ENCODE data around the gene TRPM3.

TRPM3 gene

DNA sequence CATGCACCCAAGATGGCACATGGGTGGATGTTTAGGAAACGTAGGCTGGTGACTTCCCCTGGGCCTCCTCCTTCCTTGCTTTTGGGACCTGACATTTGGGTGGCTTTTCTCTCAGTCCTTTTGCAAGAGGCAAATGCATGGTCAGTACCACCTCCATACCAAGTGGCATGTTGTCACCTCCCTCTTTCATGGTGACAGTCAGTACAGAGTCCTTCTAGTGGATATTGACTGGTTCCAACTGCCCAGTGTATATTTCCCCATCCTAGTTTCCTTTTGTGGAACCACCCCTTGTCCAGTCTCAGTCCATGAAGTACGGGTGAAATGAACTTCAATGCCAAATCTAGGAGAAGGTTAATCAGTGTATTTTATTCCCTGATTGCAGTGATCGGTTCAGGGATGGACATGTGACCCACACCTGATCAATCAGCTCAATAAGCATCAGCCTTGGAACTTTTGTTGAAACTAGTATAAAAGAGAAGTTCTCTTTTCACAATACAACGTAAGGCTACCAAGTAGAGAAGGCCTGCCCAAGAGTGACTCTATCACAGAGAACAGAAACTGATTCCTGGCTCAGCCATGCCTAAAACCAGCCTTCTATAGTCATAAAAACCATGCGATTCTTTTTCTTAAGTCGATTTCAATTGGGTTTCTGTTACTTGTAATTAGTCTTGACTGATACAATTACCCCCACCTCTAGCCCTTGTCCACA is 563.6 kb downstream of the TRPM3 start:
- no peak for DNase-seq (ENCODE audit: low read depth in 2 of 2)

DNA sequence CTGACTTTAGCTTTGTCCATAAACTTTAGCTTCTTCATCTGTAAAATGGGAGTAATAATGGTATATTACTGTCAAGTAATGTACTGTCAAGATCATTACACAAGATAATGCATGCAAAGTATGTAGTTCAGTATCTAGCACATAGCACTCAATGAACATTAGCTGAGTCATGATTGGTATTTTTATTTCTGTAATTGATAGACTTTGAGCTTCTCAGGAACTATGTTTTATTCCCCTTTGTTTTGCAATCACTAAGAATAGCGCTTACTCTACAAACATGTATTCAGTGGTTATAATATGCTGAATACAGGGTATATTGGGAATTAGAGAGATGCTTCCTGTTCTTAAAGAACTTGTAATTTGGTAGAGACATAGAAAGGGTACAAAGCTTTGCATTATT is 564.6 kb downstream of the TRPM3 start:
- no peak for DNase-seq (ENCODE audit: low read depth in 2 of 2)

DNA sequence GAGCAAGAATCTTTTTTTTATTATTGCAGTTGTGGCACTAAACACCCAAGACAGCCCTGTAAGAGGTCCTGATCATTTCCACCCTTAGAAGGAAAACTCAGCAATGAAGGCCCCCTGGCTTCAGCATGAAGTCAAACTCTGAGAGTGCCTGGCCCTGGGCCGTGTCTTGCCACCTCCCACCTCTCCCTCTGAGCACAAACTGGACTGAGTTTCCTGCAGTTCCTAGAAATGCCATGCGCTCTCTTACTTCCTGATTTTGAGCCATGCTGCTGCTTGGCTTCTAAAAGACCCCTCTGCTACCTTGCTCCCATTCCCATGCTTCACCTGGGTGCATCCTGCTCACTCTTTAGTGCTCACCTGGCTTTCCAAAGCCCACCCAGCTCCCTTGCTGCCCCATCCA is 566.5 kb downstream of the TRPM3 start:
- DNase-seq (ENCODE audit: low read depth in 2 of 2) = no peak

DNA sequence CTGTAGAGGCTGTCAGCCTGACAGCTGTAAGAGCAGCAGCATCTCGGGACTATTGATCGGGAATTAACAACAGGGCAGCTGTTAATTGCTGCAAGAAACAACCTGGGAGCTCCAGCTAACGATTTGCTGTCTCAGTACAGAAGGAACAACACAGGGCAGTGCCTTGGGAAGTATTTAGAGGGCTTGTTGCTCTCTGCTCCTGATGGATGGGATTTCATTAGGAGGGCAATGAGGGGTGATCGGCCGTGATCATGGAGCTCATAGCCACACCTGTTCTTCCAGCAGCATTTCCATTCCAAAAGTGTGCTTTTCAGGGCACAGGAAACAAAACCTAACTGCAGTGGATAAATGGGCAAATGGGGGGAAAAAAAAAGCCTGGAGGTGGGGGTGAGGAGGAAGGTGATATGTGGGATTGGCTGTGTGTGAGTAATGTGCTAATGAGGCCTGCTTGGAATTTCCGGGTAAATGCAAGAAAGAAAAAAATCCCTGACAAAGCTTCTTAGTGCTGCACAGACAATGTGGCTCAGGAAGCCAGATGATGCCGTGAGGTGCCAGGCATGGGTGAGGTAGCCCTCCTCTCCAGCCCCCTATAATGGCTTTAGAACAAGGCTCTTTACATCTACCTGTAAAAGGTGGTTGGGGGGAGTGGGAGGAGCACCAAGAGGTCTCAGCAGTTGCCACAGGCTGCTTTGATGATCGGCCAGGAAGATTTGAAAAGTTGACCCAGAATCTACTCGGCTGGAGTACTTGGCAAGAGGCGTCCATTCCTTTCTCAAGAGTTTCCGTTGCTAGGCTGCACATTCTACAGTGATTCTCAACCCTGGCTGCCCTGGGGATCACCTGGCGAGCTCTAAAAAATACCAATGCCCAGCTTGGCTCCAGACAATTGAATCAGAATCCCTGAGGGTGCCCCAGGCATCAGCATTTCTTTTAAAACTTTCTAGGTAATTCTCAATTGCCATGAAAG is 567.4 kb downstream of the TRPM3 start:
- DNase-seq (ENCODE audit: low read depth in 2 of 2) = no peak

DNA sequence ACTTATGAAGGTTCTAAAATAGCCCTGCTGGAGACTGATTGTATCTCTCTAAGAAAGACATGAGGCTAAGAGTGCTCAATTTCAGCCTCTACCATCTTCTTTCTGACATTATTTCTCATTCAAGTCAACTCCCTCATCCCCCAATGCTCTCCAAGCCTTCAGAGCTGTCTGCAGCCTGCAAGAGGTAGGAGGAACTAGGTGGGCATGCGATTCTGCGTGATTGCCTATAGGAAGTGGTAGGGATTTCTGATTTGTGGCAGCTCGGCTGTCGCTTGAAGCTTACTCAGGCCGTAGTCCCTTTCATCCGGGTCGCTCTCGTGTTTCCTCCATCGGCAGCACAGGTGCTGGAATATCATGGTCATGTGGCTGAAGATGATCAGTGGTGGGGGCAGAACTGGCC is 568.9 kb downstream of the TRPM3 start:
- no peak for DNase-seq (ENCODE audit: low read depth in 2 of 2)

DNA sequence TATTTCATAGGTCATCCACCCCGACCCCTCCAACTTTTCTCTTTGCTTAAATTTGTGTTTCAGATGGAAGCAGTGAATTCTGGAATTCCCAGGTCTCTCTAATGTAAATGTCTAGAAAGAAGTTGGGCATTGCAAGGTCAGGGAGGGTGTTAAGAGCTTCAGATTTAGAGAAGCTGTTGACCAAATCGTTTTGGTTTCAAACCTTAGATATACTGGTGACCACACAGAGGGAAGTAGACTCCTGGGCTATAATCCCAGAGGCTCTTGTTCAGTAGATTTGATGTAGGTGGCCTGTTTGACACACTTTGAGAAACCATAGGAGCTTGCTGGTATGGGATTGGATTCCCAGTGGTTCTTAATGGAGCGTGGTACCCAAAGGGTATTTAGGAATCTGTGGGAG is 569.6 kb downstream of the TRPM3 start:
- no peak for DNase-seq (ENCODE audit: low read depth in 2 of 2)

DNA sequence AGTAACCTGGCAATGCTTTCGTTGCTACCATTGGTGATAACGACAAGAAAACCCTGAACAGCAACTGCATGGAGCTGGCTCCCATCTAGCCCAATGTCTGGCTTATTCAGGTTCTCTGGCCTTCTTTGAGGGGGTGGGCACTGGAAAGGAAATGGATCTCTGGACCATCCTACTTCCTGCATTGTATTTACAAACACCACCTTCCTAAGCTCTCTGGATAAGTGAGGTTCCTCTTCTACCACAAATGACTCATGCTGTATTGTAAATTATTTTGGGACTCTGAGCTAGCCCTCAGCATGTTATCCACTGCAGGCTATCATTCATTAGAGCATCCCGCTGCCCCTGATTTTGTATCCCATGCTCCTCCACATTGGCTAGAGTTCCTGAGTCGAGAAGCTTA is 570.0 kb downstream of the TRPM3 start:
- no peak for DNase-seq (ENCODE audit: low read depth in 2 of 2)

DNA sequence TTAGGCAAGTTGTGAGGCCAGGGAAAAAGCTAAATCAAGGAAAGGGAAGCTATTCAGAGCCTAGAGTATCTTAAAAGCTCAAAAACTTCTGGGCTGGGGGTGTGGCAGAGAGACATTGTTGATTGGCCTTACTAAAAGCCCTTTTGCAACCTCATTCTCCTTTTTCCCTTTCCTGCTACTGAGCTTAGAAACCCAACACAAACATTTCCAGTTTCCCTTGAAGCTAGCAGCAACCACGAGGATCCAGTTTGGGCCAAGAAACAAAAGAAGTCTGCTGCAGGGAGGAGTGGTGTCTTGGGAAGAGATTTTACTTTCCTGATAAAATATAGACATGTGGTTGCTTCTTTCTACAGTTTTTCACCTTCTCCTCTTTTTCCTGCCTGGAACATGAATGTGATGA is 571.5 kb downstream of the TRPM3 start:
- DNase-seq (ENCODE audit: low read depth in 2 of 2) = no peak

DNA sequence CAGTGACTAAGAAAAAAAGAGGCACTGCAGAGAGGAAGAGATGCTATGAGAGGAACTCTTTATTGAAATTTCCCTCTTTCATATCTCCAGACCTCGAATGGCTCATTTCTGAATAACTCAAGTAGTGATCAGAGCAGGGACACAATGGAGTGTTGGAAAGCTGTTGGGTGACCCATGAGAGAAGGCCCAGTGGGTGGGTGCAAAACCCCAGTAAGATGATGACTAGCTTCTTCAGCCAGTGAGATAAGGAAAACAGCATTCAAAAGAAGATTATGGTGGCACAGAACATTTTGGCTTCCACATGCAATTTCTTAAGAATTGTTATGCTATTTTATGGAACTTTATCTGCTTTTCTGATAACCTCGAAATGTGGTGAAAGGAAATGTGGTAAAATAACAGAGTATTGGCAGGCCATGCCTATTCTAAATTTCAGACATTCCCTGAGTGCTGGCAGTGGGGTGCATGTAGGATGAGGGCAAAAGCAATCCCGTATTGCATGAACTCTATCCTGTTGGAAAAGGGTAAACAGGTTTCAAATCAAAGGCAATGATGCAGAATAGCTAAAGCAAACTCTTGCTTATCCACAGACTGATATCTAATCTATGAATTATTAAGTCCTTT is 579.0 kb downstream of the TRPM3 start:
- DNase-seq (ENCODE audit: low read depth in 2 of 2) = no peak

DNA sequence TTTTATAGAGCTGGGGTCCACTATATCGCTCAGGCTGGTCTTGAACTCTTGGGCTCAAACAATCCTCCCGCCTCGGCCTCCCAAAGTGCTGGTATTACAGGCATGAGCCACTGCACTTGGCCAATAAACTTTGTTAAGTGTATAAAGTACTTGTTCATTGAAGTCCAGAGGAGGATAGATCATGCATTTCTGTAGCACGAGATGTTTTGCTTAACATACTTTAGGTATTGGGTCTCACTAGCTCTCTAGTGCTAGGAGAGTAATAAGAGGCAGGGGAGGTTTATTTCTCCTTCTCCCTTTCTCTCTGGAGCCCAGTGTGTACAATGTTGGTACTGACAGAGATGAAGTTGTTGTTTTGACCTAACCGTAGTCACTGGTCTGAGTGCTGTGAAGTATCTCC is 581.4 kb downstream of the TRPM3 start:
- DNase-seq (ENCODE audit: low read depth in 2 of 2) = no peak

DNA sequence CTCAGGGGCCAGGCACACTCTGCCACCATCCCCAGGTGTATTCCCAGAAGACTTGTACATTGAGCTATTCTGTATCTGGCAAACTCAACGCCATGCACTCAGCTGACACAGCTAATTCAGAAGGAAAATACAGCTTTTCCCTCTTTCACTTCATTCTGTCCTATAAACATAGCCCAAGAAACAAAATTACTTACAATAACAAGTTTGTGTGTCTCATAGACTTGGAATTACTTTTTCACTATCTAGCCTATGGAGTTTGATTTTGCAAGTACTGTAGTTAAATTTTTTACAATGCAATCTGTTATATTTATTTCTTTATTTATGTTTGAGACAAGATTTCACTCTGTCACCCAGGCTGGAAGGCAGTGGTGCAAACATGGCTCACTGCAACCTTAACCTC is 581.9 kb downstream of the TRPM3 start:
- DNase-seq (ENCODE audit: low read depth in 2 of 2) = no peak

DNA sequence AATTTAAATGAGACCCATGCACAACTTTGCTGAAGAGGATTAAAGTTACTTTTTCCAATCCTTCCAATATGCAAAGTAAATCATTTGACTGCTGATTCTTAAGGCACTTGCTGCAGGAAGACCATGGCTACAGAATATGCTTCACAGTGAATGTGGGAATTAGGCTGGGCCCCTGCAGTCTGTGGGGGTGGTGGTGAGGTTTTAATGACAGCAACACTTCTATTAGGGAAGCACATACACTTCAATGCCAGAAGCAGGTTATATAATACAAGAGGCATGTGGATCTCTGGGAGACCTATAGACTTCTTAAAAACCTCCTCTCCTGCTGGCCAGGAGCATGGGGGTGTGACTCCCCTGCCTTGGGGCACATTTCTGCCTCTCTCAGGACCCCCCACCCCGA is 582.4 kb downstream of the TRPM3 start:
- no peak for DNase-seq (ENCODE audit: low read depth in 2 of 2)

DNA sequence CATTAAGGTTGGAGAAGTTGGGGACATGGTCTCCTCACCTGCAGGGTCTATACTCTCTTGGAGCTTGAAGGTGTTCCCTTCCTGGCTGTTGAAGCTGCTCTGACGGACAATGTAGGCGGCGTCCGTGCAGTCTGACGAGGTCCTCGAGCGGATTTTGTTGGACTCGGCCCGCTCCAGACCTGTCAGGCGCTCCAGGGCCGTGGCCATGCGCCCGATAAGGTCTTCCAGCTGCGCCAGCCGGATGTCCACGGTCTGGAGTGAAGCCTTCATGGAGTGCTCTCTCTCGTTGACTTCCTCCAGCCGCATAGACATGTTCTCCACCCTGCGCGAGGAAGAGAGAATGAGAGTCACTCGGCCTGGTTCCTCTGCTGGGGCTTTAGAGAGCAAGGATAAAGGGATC is 584.3 kb downstream of the TRPM3 start:
- no peak for DNase-seq (ENCODE audit: low read depth in 2 of 2)

DNA sequence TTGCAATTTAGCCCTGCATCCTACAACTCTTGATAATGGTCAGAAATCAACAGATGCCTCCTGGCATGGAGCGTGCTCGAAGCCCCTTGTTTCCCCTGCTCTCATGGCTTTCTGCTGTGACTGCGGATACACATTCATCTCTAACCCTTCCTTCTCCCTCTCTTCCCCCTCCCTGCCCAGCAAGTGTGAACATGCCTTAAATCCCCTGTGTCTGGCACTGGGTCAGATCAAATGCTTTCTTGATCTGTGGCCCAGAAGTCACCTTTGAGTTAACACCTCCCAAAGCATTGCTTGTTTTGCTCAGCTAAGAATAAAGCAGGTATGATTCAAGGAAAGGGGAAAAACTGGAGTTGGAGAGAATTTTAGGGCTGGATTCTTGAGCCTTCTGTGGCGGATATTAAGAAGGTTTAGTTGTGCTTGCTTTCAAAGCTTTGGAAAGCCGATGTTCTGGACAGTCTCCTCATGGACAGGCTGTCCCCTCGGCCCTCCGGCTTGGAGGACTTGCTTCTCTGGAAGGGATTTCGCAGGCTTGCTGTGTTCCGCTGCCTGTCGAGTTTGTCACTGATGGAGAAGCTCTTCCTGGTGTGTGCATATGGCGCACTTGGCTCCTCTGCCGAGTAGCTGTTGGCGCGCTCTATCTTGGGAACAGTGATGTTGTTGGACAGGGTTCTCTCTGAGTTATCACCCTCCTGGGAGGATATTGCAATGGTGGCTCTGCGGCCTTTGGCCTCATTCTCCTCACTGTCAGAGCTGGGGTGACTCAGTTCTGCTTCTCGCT is 585.7 kb downstream of the TRPM3 start:
- DNase-seq (ENCODE audit: low read depth in 2 of 2) = no peak

DNA sequence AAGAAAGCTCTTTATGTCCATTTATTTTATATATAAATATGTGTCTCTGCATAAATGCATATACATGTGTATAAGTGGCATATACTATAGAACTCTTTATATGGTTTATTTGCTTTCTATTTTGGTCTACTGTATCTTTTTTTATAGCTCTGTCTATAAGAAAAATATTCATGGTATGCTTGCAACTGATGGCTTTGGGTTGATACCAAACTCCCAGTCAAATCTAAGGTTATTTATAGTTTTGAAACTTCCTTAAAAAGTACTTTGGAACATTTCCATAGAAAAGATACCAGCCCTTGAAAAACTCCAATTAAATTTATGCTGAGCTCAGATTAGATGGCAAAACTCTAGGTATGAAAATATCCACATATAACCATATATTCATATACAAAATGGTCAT is 587.0 kb downstream of the TRPM3 start:
- no peak for DNase-seq (ENCODE audit: low read depth in 2 of 2)

DNA sequence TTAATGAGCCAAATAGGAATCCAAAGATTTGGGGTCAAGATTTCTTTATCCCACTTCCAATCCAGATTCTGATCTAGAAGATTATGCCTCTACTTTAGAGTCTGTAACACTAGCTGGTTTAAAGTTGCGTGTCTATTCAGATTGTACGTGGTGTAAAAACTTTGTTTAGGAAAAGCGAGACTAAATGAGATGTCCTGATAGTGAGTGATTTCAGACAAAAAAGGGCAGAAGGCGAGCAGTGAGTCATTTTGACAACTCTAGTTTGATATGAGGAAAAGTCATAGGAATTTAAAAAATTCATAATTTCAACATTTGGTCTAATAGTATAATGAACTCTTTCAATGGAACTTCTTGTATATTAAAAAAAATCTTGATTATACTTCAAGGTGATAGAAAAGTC is 587.4 kb downstream of the TRPM3 start:
- DNase-seq (ENCODE audit: low read depth in 2 of 2) = no peak

DNA sequence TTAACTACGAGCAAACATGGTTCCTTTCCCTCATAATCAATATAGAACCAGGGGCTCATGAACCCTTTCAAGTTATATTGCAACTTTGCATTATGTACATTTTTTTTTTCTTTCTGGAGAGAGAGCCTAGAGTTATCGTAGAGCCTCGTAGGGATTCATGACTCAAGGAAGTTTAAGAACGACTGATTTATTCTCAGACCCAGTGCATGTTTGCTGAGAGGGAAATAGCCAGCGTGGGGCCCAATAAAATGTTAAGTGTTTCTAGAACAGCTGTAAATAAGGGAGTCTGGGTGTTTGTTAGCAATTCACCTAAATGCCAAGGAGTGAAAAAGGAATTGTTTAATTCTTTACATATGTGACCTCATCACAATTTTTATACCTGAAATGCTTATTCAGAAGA is 587.9 kb downstream of the TRPM3 start:
- DNase-seq (ENCODE audit: low read depth in 2 of 2) = no peak

DNA sequence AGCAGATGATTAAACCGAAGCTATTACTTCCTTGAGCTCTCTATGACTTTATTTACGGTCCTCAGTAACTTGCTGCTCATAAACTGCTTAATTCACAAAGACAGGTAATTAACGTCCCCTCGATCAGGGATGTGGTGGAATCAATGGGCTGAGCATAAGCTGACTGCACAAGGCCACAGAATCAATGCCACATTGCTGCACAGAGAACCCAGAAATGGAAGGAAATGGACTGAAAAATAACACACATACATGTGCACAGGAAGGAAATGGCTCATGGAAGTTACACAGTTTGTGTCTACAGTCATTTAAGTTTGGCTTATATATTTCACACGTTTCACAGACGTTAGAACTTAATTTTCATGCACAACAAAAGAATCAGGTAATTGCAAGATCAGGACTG is 588.7 kb downstream of the TRPM3 start:
- DNase-seq (ENCODE audit: low read depth in 2 of 2) = no peak

DNA sequence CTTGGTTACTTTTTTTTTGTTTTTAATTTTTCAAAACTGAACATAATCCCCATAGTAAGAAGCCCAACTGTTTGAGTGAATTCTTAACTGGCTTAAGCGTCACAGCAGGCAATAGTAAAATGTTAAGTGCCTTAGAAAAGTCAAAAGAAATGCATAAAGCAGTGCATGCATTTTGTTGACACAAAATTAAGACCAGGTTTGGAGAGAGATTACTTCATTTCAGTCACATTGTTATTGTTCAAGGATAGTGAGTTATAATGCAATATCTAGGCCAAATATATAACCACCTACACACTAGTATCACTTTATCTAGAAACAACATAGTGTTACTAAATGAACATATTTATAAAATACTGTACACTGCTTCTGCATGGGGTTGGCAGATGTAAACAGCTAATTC is 590.1 kb downstream of the TRPM3 start:
- no peak for DNase-seq (ENCODE audit: low read depth in 2 of 2)

DNA sequence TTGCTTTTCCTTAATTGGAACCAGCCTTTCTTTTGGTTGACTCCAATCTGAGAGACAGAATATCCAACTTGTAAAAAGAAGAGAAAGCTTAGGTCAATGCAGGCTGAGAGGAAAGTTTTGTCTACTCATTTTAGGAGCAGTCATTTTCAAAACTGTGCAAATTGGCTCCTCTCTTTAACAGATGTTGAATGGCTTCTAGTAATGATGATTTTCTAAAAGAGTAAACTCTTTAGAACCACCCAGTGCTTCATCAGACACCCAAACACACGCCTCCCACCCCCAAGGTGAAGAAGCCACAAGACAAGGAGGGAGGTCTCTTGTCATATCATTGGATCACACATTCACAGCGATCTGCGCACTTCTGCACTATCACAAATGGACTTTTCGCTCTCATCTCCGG is 590.7 kb downstream of the TRPM3 start:
- no peak for DNase-seq (ENCODE audit: low read depth in 2 of 2)

DNA sequence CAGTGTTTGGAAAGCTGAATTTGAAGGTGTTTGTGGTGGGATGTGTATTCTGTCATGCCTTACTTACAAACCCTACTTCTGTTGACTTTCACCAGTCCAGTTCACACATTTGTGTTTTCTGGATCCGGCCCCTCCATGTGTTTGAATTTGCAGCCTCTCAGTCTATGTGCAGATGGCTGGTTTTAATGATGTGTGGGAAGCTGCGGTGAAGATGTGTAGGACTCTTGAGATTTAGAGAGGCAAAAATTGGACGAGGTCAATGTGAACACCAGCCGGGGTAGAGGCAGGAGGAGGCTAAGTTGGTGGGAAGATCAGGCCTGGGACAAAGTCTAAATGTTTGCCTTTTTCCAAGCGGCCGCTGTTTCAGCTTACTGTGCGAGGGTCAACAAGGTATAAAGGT is 591.6 kb downstream of the TRPM3 start:
- DNase-seq (ENCODE audit: low read depth in 2 of 2) = no peak

DNA sequence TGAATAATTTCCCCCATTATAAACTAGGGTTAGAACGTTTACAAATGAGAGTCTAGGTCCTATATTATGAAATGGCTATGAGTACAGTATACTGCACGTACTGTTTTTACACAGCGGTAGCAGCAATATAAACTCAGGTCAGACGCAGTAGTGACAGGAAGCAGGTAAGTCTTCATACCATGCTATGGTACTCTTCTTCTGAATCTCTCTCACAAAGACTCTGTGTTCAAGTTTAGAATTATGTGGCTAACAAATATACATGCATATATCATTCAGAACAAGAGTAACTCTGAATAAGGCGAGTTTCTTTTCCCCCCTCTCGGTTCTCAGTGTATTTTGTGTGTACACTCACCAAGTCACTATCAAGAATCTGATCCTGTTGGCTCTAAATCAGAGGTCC is 592.0 kb downstream of the TRPM3 start:
- DNase-seq (ENCODE audit: low read depth in 2 of 2) = no peak

Data from activated CD8-positive, alpha-beta memory T cell treated with anti-CD3 and anti-CD28 coated beads for 4 hours (primary cell).